Right renal pelvis (tissue), 4 donors: ENCODE results near the gene RNF2. TPM values are rescaled to one million over a fixed set of nuclear protein-coding genes. Genes with fewer than 3 reads are reported as not detected.

Source experiments
- DNase-seq, 4 donors: peaks; one replicate each; pipeline ENCODE4 v3.0.0-alpha.2; 2013; ENCODE audit warnings: low read depth in 4 of 4, low spot score in 3 of 4, missing footprints in 1 of 4
- polyA plus RNA-seq, 4 donors: library from polyadenylated mRNA; unstranded; fragments of 120-200 nt; gene quantifications; one replicate each; pipeline ENCODE4 v1.2.1, GENCODE V29; 2013; ENCODE audit not compliant: insufficient read length in 4 of 4

RNF2 gene
- polyA plus RNA-seq, 4 donors = 49.7 to 63.7 (median 61.5) TPM

DNA sequence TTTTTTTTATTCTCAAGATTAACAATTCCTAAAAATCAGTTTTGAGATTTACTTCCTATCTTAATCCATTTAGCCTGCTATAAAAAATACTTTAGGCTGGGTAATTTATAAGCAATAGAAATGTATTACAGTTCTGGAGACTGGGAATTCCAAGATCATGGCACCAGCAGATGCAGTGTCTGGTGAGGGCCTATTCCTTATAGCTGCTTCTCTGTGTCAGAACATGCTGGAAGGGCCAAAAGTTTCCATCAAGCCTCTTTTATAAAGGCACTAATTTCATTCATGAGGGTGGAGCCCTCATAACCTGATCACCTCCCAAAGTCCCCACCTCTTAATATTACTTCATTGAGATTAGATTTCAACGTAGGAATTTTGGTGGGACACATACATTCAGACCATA, 41.7 kb downstream of the RNF2 start:
- DNase-seq = no peak

DNA sequence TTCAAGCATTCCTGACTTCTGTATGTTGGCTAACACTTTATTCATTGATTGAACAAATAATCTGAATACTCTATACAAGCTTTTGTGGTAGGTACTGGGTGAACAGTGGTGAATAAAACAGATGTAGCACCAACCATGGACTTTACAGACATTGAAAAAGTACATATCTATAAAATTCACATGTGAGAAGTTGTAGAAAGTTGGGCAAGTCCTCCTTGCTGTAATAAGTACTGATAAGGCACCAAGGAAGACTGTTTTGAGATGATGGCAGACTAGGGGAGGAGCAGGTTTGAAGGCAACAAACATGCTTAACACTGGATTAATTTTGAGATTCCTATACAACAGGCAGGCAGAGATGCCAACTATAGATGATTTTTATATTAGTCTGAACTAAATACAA, 42.4 kb downstream of the RNF2 start:
- no peak for DNase-seq

DNA sequence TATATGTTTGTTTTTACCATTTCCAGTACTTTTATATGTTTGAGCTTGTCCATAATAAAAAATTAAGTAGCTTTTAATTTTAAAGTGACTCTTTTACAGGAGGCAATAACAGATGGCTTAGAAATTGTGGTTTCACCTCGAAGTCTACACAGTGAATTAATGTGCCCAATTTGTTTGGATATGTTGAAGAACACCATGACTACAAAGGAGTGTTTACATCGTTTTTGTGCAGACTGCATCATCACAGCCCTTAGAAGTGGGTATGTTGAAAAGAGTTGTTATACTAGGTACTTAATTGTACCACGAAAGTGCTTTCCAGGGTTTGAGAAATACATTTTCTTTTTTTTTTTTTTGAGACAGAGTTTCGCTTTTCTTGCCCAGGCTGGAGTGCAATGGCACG, 46.1 kb downstream of the RNF2 start:
- DNase-seq = no peak

DNA sequence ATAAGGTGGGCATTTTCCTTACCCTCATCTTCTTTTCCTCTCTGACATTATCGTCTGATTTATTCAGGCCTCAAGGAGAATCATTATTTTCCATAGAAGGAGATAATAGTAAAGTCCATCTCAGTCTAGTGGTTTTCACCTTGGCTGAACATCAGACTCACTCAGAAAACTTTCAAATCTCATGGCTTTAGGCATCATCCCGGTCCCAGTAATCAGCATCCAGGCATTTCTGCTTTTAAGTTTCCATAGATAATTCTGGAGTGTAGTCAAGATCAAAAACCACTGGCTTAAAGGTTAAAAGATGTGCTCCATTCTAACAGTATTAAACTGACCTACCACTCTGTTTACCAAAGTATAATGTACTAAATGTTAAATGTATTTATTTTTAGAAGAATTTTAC, 49.4 kb downstream of the RNF2 start:
- no peak for DNase-seq

DNA sequence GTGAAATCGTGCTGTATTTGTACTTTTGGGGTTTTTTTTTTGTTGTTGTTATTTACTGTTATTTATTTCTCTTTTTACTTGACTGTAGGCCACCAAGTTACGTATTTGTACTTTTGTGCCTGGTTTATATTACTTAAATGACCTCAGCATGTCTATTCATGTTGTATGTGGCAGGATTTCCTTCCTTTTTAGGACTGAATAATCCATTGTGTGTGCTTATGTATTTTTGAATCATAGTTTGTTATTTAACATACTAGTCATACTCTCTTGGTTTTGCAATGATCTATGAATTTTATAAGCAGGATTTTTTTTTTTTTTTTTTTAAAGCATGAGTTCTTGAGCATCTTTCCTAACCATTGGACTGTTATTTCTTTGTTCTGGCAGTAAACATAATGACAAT, 51.2 kb downstream of the RNF2 start:
- DNase-seq = no peak

DNA sequence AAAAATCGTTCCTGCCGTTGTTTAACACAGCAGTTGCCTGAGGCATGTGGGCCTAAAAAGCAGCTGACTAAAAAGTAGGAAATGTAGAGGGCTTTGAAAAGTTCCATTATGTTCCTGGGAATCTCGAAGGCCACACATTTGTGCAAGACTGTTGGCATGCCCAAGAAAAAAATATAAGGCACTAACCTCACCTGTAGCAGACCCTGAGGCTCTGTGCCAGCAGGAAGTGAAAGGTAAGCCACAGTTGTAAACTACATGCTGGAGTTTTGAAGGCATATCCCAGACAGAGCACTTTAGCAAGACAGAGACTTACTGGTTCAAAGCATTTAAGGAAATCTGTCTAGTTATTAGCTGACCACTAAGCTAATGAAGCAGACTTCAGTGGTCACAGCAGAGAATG, 58.7 kb downstream of the RNF2 start:
- DNase-seq = no peak

DNA sequence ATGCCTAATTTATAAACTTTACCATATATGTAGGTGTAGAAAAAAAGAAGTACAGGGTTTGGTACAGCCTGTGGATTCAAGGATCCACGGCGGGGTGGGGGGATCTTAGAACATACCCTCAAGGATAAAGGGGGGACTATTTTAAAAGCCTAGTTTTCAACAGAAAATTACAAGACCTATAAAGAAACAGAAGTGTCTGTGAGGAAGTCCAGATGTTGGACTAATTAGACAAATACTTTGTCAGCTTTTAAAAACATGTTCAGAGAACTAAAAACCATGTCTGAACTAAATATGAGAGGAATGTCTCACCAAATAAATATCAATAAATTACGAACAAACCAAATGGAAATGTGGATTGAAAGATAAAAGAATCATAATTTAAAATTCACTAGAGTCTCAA, 59.8 kb downstream of the RNF2 start:
- DNase-seq = no peak

DNA sequence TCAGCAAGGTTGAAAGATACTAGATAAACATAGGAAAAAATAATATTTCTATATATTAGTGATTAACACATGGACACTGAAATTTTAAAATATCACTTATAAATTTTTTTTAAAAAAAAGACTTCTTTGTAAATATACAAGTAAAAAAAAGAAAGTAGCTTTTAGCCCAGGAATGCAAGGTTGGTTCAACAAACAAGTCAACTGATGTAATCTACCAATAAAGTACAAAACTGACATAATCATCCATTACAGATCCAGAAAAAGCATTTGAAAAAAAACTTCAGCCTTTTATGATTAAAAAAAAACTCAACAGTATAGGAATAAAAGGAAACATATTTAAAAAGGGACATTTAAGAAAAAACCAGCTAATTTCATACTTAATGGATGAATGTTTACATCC, 63.0 kb downstream of the RNF2 start:
- DNase-seq = no peak

DNA sequence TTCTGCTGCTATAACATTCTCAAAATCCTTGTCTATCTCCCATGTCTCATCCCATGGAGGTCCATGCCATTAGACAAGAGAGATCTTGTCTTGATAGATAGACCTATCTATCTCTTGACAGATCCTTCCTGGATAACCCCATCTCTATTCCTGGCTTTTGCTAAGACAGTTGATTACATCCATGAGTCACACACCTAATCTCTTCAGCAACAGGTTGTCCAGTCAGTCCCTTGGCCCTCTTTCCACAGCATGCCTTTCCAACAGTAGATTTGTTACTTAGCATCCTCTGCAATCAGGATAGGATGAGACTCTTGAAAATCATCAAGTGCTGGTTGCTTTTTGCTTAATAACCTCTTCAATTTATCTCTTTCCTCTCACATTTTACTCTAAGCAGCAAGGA, 64.8 kb downstream of the RNF2 start:
- DNase-seq = no peak

DNA sequence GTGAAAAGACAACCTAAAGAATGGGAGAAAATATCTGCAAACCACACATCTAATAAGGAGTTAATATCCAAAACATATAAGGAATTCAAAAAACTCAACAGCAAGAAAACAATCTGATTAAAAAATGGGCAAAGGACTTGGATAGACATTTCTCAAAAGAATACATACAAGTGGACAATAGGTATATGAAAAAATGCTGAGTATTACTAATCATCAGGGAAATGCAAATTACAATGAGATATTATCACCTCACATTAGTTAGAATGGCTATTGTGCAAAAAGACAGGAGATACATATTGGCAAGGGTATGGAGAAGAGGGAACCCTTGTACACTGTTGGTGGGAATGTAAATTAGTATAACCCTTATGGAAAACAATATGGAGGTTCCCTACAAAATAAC, 66.5 kb downstream of the RNF2 start:
- DNase-seq = no peak

DNA sequence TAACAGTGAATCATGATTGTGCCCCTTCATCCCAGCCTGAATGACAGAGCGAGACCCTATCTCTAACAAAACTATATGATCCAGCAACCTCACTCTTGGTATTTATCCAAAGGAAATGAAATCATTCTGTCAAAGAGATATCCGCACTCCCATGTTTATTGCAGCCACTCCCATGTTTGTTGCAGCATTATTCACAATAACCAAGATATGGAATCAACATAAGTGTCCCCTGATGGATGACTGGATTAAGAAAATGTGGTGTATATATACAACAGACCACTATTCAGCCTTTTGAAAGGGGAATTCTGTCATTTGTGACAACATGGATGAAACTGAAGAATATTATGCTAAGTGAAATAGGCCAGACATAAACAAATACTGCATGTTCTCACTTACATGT, 67.0 kb downstream of the RNF2 start:
- DNase-seq = no peak

DNA sequence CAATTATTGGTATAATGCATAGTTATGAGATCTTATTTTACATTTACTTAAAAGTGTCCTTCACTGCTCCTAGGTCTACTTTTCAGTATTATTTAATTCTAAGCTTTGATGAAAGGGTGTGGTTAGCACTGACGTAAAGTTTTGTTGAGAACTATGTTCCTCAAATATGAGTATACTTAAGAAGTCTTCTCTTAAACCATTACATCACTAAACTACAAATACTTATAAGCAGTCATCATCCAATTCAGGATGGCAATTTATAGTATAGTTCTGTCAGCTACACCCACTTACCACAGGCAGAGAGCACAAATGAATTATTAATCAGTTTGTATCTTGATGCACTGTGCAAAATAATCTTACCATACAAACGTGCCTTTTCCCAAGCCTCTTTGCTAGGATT, 84.3 kb downstream of the RNF2 start:
- no peak for DNase-seq

DNA sequence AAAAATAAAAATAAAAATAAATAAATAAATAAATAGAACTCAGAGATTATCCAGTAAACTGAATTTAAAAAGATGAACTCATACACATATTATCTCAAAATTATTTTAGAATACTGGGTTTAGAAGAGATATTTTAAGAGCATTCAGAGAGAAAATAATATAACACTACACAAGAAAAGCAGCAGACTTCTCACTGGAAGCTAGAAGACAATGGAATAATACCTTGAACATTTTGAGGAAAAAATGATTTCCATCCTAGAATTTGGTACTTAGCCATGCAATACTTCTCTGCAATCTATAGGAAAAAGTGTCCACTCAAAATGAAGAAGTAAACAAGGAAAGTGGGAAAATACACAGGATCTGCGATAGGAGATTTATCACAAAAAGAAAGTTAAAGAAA, 87.2 kb downstream of the RNF2 start:
- no peak for DNase-seq

DNA sequence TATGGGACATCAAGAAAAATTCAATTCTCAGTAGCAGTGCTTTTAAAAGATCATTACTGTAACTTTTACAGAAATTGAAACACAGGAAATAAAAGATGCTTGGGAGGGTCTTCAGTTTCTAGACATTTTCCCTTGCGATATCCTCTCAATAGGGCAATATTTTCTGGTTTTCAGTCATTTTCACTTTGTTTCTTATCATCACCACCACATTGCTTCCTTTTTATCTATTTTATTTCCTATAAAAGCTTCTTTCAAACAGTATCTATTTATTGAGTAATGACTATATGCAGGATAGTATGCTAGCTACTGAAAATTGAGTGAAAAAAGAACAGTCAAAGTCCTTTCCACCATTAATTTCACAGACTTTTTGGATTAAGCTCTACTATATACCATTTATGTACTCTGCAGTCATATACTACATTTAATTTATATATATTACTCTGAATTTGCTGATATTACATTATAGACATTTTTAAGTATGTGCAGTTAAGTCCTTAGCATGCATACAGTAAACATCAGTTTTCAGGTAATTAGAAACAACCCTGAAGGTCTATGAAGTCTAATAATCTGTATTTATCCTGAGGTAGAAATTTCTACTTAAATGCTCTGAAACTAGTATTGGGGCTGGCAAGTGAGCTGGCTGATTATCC, 92.7 kb downstream of the RNF2 start:
- no peak for DNase-seq

DNA sequence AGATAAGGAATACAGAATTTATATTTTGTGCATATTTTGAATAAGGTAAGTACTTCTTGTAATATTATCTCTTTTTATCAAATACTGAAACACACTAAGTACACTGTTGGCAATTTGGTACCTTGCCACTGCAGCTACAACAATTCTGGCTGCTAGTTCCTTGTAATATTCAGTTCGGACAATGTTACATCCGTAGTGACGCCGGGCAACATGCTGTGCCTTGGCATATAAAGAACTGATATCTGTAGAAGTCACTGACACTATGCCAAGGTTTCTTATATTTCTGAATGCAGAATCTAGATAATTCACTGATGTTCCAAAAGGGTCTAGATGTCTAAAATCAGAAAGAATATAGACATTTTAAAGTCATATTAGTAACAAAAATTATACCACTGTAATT, 93.9 kb downstream of the RNF2 start:
- no peak for DNase-seq

DNA sequence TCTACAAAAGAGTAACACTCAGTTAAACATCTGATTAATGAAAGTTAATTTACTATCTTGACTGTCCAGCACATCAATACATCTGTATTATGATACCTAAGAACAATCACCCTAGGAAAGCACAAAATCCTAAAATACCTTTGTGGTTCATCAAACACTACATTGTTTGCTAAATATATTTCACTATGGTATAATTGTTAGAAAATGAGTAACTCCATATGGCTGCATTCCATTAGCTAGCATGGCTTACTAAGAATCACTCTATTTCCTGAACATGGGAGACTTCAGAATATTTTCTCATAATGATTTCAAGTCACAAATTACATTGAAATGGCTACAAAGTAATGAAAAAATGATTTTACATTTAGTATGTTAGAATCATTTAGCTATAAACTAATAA, 98.9 kb downstream of the RNF2 start:
- DNase-seq = no peak

DNA sequence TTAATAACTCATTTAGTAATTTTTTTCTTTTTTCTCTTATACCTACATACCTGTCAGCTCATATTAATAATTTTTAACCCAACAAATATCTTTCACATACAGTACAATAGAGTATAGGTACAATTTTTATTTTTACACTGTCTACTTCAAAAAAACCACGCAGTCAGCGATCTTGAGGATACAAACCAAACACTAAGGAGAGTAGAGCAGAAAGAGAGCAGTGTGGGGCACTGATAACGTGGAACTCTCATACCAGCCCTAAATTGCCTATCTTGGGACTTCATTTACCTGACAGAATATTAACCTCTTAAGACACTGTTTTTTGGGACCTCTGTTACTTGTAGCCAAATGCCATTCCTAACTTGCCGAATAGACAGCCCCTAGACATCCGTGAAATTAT, 105.9 kb downstream of the RNF2 start:
- DNase-seq = no peak

Other genes with a start within 250 kb of the RNF2 start
- 1 to 10 TPM; 2.7 to 4.5 (median 3.9) TPM for gene NIBAN1, start 71.0 kb upstream of the RNF2 start, polyA plus RNA-seq
- 10 to 100 TPM; 21.8 to 25.7 (median 25.4) TPM for gene TRMT1L, start 111.4 kb downstream of the RNF2 start, polyA plus RNA-seq
- gene SWT1, start 111.6 kb downstream of the RNF2 start, polyA plus RNA-seq = 10 to 100 TPM in 2 of 4 donors, 1 to 10 TPM in 2; 8.9 to 12.0 (median 9.9) TPM